NCI-H1105 treated with DMSO at 0.1 percent for 48 hours (cell line): ENCODE data around the gene MDGA2.
"Not testable (repeated sequence)": the region's sequence is repeated elsewhere in the genome, so short reads cannot be mapped to it uniquely, and the experiment has no call there.

Experiments used
- DNase-seq: peaks from one replicate; lab custom pipeline; 2025; lab: John Stamatoyannopoulos, UW

Gene MDGA2

DNA sequence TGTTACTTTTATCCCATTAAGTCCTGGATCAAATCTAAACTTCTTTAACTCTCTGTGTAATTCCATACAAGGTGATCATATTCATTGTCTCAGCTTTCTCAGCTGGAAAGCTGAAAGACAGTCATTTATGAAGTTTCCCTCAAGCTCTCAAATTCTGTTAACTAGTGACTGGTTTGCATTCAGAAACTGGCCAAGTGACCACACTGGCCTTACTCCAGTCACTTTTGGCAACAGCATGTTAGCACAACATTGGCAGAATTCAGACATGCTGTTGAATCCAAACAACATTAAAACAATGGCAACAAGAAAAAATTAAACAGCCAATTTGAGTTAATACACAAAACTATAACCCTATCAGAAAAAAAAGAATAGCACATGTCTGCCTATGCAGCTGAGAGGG lies 343.3 kb downstream of the MDGA2 start:
- no peak for DNase-seq

DNA sequence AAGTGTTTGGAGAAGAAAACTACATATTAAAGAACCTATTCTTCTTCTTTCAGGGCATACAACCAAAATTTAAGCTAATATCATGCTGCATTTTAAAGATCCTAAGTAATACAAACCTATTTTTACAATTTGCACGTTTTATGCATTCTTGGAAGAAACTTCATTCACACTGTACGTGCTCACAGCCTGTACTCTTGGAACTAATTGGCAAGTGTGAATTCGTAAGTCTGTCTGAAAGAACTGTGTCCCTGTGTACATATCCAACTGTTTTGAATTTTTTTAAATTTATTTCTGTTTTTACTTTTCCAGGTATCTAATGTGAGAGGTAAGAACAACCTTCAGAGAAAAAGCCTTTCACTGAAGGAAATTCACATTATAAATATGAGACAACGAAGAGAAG lies 347.0 kb downstream of the MDGA2 start:
- no peak for DNase-seq

DNA sequence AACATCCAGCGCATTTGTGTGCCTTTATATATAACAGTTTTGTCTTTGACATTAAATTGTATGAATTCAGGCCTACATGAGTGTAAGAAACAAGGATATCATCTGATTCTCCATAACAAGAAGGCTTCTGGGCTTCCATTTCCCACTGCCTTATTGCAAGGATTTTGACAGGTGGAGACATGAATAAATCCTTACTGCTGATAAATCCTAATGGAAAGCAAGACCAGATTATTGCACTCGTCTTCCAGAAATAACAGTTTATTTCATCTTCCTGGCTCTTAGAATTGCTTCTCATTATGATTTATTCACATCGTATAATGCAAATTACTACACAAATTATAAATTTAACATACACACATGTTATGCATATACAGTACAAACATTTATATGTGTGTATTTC lies 348.1 kb downstream of the MDGA2 start:
- DNase-seq: no peak

DNA sequence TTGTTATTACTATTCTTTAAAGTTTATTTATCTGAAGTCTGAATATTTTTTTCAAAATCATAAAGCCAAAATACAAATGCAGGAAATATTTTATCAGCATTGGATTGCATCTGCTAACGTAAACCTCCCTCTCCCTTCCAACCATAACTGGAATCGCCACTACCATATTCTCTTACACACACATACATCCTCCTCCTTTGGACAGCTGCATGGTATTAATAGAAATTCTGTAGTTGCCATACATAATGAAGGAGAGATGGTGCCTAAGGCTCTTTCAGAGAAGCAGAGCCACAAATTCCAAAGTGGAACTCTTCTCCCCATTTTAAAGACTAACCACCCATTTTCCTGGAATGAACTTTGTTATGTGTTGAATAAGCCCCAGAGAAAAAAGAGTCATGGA lies 352.7 kb downstream of the MDGA2 start:
- no peak for DNase-seq

DNA sequence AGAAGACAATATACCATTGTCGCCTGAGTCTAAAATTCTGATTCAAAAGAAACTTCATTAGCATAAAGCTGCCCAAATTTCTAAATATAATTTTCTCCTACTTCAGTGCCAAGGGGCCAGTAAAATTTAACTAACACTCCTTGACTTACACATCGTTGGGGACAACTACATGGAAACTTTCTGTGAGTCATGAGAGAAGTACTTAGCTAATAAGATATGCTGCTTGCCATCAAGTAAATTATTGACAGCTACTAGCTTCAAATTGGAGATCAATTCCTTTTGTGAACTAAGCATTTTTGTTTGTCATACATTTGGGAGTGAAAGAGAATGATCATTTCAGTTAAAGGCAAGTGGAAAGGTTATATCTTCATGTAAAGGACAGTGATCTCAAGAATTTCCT lies 373.3 kb downstream of the MDGA2 start:
- no peak for DNase-seq

DNA sequence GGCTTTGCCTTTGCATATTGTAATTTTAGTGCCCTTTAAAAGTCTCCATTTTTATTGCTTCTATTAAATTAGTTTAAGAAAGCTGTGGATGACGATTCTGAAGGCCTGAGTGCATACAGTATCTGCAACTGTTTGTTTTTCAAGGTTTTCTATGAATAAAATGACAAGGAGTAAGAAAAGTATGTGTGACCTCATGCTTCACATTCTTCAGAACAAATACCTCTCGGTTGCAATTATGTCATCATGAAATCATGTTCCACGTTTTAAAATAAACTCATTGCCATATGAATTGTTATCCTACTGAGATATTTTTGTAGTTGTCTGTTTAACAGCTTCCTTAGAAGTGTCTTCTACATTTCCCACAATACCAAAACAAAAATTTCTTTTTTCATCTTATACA lies 374.6 kb downstream of the MDGA2 start:
- no peak for DNase-seq

DNA sequence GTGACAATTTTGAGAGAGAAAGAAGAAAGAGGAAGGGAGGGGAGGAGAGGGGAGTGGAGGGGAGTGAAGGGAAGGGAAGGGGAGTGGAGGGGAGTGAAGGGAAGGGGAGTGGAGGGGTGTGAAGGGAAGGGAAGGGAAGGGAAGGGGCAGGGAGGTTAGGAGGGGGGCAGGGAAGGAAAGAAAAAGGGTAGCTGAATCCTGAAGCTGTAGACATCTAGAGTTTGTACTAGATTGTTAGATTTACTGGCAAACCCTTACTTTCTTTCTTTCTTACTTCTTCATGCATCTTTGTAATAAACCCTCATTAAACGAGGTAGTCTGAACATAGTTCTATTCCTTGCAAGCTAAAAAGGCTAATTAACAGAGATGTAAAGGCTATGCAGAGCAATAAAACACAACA lies 378.0 kb downstream of the MDGA2 start:
- DNase-seq: no peak

DNA sequence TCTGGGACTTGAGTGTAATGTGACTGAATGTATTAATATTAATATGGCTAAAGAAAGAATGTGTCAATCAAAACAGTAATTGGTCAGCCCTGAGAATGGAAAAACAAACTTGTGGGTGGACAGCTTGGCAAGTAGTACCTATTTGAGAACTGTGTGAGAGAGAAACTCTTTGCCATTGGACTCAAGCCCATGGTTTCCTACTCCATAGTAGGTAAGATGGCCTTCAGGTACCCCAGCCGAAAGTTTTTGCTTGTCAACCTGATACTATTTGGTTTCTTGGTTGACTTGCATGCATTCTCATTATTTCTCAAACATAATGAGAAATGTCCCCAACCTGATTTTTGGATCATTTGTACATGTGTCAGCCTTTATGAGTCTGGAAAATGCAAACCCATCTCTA lies 391.1 kb downstream of the MDGA2 start:
- no peak for DNase-seq

DNA sequence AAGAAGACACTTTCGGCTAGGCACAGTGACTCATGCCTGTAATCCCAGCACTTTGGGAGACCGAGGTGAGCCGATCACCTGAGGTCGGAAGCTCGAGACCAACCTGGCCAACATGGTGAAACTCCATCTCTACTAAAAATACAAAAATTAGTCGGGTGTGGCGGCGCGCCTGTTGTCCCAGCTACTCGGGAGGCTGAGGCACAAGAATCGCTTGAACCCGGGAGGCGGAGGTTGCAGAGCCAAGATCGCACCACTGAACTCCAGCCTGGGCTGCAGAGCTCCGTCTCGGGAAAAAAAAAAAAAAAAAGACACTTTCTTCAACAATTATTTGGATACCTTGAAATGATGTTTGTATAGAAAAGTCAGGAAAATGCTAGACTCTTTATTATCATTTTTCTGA lies 393.6 kb downstream of the MDGA2 start:
- DNase-seq: not testable (repeated sequence)

DNA sequence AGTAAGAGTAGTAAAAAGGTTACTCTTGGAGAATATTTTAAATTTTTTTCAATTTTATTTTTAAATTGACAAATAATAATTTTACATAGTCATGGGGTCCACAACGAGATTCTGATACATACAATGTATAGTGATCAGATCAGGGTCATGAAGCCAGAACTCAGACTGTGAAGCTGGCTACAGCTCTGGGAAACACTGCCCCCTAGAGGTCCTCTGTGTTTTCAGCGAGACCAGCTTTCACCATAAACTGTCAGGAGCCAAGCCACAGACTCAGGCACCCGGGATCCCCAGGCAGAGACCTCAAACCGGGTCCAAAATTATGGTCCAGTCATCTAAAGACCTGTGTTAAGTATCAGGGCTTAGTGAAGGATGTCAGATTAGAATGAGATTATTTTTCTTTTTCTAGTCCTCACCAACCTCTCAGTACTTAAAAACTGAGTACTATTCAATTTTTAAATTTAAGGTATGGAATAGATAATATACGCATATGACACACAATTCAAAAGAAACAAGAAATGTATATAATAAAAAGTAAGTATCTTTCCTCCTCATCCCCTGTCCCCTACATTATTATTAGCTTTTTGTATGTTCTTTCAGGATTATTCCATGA lies 397.1 kb downstream of the MDGA2 start:
- DNase-seq: peak; percentile 63

DNA sequence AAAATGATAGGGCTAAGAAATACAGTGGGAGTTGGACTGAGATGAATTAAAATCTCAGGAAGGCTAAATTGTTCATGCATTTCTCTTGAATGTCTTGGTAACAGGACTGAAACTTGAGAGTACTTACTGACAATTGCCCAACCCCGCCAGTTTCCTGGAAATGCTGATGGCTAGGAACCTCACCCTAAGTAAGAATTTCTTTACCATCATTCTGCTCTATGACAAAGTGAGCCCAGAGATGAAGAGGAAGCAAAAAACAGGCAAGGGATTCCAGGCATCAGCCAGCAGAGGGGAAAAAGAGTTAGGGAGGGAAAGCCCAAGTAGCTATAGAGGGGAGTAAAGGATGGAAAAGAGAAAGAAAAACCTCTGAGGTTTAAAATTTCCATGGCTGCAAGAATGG lies 397.7 kb downstream of the MDGA2 start:
- DNase-seq: no peak

DNA sequence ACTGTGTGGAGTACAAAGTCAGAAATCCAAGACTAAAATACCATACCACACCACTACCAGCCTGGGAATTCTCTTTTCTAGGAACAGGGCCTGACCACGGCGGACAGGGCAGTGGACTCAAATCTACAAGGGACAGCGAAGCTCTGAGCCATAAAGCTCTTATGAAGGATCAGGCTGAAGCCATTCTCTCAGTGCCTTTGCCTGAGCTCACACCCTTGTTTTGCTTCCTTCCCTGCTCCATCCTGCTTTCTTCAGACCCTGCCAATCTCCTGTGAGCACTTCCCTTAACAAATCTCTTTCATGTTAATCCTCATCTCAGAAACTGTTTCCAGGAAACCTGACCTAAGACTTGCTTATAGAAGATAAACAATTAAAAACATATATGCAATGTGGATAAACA lies 398.5 kb downstream of the MDGA2 start:
- DNase-seq: no peak

DNA sequence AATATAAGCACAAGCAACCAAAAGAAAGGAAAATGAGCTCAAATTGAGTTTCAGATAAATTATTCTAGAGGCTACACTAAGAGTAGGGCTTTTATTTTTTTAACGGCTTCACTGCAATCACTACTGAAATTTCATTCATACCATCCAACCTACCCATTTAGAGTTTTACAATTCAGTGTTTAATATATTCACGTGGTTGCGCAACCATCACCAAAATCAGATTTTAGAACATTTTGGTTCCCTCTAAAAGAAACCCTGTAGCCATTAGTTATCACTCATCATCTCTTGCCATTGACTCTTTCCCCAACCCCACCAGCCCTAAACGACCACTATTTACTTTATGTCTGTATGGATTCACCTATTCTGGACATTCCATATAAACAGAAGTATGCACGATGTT lies 401.5 kb downstream of the MDGA2 start:
- no peak for DNase-seq

DNA sequence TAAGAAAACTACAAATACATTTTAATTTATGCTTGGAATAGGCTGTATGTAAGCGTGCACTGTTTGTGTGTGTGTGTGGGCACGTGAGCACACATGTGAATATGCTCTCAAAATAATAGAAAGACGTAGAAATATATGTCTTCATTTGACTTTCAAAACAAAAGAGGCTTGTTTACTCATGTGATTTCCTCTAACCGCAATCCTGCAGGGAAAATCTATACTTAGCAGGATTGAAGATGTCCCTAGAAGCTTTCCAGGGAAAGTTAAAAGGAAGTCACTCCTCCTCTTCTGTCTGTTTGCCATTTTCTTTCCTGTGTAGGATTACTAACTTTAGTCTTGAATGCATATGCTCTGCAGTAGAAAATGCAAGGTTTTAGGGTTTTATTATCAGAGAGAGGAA lies 404.7 kb downstream of the MDGA2 start:
- no peak for DNase-seq

DNA sequence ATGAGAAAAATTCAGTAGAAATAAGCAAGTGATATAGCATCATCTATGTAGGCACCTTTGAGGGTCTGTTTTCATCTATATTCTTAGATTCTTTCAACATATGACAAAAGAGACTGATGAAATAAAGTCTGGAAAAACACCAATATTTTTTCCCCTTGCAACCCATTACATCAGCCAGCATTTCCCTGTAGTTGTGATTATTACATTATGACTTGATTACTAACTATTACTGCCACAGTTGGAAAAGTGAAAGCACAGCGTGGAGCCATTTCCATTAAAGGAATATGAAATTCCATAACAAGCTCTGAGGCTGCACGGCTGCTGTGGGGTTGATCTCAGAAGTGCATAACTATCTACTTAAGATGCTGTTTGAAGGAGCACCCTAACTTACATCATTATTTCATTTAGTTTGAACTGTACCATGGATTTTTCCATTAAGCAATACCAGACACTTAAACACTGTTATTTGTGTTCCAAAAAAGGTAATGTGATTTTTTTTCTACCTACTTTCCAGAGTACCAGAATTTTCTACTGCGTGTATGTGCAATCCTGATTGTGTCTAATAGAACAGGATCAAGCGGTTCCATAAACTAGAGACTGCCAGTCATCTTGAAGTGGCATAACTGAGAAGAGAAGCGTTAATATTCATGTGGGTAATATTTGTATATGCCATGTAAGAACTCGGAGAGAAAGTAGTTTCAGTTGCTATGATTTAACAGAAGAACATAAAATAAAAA lies 405.5 kb downstream of the MDGA2 start:
- DNase-seq: no peak

DNA sequence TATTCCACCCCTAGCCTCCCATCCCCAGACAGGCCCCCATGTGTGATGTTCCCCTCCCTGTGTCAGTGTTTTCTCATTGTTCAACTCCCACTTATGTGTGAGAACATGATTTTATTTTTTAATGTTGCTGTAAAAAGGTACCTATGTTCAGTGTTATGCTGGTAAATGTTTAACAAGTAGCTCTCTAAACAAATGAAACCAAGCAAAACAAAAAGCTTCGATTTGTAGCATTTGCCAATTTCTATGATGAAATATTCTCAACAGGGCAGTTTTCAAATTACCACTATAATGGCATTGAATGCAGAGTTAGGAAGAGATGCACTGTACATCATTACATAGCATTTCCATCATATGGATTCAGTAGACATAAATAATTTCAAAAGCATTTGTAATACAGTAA lies 410.6 kb downstream of the MDGA2 start:
- no peak for DNase-seq

DNA sequence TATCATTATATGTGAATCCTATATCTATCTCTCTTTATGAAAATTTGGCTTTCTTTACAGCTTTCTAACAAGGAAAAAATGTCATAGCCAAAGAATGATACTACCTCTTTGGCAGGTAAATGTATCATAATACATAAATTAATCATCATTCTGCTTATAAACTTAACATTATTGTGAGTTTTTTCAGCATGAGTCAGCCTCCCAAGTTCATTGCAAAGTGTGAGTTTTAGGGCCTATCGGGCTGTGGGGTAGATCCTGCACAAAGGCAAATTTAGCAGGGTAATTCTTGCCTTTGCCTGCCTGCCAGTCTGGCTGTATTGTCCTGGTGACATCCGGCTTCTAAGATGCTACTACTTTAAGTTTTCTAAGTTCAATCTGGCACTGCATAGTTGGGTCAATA lies 412.6 kb downstream of the MDGA2 start:
- DNase-seq: no peak

DNA sequence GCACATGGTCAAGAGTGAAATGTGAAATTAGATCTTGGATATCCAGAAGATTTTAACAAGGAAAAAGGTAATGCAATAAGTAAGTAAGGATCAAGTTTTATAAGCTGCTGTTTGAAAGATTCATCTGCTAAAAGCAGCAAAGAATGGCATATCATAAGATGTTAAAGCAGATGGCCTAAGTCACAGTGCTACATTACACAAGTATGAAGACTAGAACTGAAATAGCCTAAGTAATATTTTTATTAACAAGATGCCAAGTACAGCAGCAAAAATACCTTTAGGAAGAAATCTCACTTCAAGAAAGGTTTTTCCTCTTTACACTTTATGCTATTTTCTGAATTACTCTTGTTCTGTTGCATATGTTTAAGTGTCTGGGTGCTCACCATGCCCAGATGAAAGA lies 414.1 kb downstream of the MDGA2 start:
- DNase-seq: no peak

DNA sequence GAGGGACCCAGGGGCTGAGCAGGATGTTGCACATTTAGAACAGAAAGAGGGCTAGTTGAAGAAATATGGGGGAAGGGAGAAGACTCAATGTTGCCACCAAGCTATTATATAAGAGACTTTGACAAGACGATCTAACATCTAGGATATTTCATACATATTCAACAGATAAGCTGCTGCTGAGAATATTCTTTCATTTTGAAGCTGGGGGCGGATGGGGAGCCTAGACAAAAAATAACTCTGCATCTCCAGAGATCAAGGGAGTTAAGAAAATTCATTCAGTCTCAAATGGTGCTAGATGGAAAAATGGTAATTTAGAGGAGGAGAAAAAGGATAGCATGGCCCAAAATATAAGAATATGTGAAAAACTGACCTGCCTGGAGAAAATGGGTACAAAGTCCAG lies 415.6 kb downstream of the MDGA2 start:
- DNase-seq: no peak

DNA sequence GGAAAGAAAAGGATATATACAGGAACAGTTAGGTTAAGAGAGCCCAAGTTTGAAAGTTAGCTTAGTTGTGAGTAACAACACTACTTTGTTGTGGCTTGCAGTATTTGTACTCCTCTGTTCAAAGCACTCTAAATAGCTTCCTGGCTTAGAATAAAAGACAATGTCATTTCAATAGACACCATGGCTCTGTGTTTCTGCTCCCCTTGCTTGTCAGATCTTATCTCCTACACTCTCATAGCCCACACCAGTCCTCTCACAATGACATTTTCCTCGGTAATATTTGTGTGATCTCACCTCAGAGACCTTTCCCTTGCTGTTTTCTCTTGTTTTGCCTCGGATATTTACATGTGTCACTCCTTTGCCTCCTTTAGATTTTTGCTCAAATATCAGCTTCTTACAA lies 418.4 kb downstream of the MDGA2 start:
- no peak for DNase-seq

DNA sequence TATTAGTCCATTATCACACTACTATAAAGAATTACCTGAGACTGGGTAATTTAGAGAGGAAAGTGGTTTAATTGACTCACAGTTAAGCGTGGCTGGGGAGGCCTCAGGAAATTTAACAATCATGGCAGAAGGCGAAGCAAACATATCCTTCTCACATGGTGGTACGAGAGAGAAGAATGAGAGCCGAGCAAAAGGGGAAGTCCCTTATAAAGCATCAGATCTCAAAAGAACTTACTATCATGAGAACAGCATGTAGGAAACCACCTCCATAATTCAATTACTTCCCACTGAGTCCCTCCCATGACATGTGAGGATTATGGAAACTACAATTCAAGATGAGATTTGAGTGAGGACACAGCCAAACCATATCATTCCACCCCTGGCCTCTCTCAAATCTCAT lies 422.6 kb downstream of the MDGA2 start:
- DNase-seq: no peak

DNA sequence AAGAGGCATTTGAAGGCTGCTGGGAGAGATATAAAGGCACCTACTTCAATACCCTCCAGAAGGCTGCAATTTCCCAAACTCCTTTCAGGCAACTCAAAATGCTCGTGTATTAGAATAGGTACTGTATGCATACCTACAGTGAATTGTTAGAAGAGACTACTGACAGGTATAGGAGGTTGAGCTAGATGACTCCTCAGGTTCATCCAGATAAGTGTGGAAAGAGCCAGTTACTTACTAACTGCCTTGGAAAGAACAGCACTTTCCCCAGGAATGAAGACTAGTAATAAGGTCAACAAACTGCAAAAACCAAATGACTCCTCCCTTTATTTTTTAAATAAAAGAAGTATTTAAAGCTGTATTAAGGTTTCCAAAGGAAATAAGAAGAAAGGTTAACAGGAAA lies 429.0 kb downstream of the MDGA2 start:
- DNase-seq: no peak

DNA sequence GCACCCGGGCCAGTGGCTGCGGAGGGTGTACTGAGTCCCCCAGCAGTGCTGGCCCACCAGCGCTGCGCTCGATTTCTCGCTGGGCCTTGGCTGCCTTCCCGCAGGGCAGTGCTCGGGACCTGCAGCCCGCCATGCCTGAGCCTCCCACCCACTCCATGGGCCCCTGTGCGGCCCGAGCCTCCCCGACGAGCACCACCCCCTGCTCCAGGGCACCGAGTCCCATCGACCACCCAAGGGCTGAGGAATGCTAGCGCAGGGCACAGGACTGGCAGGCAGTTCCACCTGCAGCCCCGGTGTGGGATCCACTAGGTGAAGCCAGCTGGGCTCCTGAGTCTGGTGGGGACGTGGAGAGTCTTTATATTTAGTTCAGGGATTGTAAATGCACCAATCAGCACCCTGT lies 432.8 kb downstream of the MDGA2 start:
- not testable (repeated sequence) for DNase-seq

DNA sequence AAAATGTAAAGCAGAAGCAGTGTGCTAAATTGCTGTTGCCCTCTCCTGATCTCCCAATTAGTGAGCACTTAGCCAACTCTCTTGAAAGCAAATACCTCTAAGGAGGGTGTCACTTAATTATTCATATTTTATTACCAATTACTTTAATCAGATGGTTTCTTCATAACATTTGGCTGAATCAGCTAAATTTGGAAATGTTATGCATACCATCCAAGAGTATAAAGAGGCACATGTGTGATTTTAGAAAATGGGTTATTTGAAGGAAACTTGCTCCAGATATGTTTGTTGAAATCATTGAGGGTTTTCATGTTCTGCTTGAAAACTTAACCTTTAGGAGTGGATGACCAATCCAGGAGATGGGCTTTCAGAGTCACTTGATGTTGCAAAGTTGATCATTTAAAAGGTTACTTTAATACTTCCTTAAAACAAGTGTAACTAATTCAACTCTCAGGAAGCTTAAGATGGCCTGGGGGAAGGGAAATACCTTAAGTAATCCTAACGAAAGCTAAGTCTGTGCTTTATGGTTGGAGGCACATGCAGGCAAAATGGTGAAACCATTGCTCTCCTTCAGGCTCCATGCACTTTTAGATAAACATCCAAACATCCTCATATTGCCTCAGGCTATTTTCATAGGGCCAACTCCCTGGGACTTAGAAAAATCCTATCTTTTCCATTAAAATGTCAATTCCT lies 434.5 kb downstream of the MDGA2 start:
- no peak for DNase-seq
